ENCODE measurements around the gene CDH13.

The CDH13 gene

GRCh38 chr16:82855471-82855870, 228.7 kb downstream of the CDH13 start:
- no peak for DNase-seq

- DNase-seq = no peak
Observed at GRCh38 chr16:82857693-82858365, 231.1 kb downstream of the CDH13 start.

- DNase-seq = no peak
Observed at GRCh38 chr16:82859662-82860061, 232.9 kb downstream of the CDH13 start.

GRCh38 chr16:82860071-82860470, 233.3 kb downstream of the CDH13 start:
- DNase-seq = no peak

DNA sequence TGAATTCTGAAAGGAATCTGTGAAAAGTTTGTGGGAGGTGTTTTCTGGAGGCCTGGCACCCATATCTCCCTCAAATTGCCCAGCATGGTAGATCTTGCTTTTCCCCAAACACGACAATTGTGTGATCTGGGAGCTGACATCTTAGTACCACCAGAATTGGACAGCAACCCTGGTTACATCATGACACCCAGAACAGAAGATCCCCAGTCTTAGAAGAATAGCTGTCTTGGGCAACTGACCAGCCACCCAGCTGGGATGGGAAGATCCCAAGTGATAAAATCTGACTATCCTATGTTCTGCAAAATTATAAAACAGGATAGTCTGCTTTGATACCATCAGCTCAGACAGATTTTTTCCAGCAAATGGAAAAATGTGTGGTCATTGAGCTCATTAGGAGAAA, 235.3 kb downstream of the CDH13 start:
- no peak for DNase-seq

- no peak for DNase-seq
Observed at GRCh38 chr16:82864332-82865040, 237.7 kb downstream of the CDH13 start.

- no peak for DNase-seq
Observed at GRCh38 chr16:82865412-82865811, 238.6 kb downstream of the CDH13 start.

- DNase-seq = no peak
Observed at GRCh38 chr16:82867485-82867884, 240.7 kb downstream of the CDH13 start.

- no peak for DNase-seq
Observed at GRCh38 chr16:82874271-82874670, 247.5 kb downstream of the CDH13 start.

DNA sequence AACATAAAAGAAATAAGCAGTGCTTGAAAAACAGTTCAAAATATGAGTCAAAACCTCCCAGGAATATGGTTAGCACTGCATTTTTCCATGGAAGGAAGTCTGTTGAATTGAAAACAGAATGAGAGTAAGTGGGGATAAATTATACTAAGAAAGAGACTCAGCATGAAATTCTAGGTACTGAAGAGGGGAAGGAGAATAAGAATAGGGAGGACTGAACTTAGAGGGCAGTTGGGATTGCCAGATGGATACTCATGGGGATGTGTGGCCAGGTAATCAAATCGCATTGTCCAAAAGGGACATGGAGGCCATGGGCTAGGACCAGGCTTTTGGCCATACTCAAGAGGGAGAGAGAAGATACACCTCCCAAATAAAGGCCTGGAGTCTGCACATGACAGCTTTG, 247.9 kb downstream of the CDH13 start:
- DNase-seq = no peak

DNA sequence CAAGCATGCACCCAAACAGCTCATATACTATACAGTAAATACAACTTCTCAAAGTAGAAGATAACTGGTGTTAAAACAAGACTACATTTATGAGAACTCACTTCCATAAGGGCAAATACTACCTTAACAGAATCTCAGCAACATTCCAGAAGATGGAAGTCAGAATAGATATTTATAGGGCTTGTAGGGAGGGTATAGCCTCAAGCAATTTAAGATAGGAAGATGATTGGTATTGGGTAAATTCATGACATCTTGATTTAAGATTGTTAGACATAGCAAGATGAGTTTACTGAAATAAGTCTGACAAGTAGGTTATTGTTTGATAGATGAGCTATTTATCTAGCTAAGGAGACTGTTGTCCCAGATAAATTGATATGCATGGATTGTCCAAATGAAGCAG, 250.2 kb downstream of the CDH13 start:
- DNase-seq = no peak

GRCh38 chr16:82878466-82878865, 251.7 kb downstream of the CDH13 start:
- no peak for DNase-seq

DNA sequence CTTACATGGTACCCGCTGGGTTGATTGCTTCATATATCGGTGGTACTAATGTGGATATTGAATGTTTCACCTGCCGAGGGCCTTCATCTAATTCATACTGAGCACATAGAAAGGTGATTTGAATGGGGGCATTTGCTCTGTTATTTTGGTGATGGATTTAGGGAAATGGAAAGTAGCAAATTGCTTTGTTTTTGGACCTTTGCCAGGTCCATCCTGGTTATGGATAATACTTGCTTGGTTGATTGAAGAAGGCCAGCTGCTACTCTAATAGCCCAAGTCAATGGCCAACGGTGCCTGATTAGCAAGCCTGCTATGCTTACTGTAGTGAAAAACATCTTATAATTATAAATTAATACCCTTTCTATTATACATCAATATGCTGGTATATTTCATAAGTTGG, 253.6 kb downstream of the CDH13 start:
- DNase-seq = no peak

DNA sequence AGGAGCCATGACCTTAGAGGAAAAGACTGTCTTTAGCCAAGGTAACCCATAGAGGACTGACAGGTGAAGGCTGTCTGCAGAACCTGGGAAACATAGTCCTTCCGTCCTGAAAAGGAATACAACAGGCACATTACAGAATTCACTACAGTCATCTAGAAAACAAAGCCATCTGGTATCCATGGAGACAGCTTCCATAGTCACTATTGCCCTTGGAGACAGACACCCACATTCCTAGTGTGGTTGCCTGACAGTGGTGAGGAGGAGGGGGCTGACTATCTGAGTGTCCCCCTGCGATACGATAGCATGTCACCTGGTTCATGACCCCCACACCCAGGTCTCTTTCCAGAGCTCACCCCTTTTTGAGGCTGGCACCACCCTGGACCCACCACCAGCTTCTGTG, 254.7 kb downstream of the CDH13 start:
- DNase-seq = no peak

DNA sequence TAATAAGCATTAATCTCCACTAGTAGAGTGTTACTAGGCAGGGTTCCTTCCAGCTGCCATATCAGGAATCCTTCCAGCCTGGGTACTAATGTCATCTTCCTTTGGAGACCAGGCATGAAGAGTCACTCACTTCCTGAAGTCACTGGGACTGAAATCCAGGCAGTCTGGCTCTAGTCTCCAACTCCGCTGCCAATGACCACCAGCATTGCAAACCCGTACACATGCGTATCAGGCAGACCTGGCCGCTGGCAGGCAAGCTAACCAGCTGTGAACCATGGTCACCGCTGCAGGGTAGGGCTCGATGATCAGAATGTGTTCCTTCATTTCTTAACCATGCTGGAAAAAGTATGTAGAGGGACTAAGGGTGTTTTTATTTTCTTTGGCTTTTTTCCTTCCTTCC, 255.5 kb downstream of the CDH13 start:
- no peak for DNase-seq

- DNase-seq = no peak
Observed at GRCh38 chr16:82882982-82883835, 256.4 kb downstream of the CDH13 start.

- DNase-seq = no peak
Observed at GRCh38 chr16:82884320-82884898, 257.6 kb downstream of the CDH13 start.

DNA sequence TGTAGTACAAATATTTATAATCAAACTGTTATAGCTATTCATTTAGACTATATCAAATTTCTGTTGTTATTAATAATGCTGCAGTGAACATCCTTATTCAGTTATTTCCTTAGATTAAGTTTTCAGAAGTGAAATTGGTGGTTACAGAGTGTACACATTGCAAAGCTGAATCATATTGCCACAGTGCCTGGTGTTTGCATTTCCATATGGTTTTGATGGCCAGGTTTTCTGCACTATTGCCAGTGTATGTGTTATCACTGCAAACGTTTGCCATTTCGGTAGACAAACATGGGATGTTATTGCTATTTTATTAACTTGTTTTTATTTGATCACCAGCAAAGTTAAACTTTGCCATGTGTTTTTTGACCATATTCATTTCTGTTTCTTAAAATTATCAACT, 259.4 kb downstream of the CDH13 start:
- DNase-seq = no peak

DNA sequence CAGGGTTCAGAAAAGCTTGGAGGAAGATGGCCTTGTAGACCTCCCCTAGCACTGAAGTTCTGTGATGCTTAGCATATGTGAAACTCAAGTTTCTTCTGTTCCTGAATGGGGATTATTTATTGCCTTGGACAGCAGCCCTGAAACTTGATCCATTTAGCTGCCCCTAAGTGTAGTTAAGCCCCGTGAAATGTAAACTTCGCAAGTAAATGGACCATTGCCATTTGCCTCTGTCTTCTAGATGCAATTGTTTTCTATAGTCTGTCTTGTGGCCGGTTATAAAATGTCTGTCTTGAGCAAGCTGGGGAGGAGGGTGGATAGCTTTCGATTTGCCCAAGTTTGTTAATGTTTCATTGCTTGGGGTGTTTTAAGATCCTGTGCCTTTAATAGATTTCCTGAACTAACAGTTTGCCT, 261.8 kb downstream of the CDH13 start:
- DNase-seq = no peak

DNA sequence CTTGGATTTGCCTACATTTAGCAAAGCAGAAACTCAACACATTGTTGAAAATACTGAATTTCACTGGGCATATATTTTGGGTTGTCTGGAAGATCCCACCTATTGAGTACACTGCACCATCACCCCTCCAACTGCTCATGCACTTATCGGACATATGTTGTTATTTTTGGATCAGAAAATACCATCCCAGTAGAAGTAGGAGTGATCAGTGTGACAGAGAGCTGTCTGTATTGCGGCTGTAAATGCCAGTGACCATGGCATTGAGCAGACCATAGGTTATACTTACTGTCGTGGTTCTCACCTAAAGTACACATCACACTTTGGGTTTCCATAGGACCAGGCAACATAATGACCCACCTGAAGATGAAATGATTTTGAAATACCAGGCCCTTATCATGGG, 264.7 kb downstream of the CDH13 start:
- DNase-seq = no peak

DNA sequence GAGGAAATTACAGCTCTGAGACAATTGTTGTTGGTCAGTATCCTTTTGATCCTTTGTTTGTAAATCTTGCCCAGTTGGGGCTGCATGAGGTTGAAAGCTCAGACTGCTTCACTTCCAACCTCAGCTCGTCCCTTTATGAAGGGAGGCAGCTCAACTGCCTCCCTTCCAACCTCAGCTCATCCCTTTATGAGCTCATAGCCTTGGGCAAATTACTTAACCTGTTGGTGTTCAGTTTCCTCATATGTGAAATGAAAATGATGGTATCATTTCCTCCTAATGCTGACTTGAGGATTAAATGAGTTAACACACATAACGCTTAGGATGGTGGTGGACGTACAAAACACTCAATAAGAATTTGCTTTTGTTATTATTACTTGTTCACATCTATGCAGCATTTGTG, 265.1 kb downstream of the CDH13 start:
- DNase-seq = no peak

DNA sequence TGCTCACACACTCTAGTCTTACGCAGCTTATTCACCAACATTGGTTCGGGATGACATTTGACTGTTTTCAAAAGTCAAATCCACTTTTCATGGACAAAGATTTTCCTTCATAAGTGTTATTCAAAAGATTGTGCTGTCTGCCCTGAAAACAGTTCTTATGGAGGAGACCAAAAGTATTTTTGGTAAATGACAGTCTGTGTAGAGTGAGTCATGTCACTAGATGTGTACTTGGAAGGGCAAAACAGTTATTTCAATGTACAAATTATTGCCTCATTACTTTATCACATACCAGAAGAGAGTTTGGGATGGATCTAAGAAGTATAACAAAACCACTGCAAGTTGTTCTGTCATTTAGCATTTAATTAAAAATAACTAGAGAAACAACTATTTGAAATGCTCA, 265.6 kb downstream of the CDH13 start:
- no peak for DNase-seq

DNA sequence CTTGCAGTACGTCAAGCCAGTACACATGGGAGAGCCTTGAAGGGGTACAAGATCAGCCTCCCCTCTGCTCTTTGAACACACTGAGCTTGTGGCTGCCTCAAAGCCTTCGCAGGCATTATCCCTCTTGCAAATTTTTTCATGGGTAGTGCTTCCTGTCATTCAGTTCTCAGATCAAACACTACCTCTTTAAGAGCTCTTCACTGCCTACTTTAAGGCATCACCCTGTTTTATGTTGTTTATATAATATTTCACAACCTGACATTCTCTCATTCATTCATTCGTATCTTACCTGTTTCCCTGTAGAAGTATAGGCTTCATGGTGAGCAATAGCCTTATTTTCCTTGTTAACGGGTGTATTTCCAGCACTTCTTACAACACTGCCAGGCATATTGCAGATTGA, 269.1 kb downstream of the CDH13 start:
- DNase-seq = no peak

GRCh38 chr16:82899006-82899405, 272.2 kb downstream of the CDH13 start:
- DNase-seq = no peak

Data from activated naive CD4-positive, alpha-beta T cell treated with anti-CD3 and anti-CD28 coated beads, Interleukin-2, amount 50 U/mL, for 16 hours (primary cell).